NCI-H1105 (cell line): ENCODE results near the gene OSGIN1.

Experiments
- DNase-seq: peaks from one replicate; lab custom pipeline; 2025; lab: John Stamatoyannopoulos, UW

OSGIN1 gene

GRCh38 chr16:83958137-83958845 lies 5.3 kb downstream of the OSGIN1 start:
- no peak for DNase-seq

DNA sequence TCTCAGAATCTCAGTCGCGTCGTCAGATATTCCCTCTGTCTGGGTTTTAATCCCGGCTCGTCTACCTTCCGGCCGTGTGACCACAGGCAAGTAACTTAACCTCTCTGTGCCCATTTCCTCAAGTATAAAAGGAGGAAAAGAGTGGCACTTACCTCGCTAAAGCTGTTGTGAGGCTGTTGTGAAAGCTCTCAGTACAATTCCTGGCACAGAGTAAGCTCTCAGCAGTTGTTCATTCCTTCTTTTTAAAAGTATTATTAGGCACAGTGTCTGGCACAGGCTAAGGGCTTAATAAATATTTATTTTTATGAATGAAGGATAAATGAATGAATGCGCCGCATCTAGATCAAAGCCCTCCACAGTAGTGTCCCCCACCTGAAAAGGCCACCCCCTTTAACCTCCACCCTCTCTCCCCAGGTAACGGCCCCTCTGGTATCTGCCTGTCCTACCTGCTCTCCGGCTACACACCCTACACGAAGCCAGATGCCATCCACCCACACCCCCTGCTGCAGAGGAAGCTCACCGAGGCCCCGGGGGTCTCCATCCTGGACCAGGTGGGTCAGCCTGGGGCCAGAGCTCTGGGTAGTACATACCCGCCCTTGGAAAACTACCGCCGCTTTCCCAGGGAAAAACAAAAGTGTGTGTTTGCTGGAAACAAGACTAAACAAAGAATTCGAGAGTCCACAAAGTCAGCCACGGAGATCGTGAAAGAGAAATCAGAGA lies 6.0 kb downstream of the OSGIN1 start:
- no peak for DNase-seq

GRCh38 chr16:83959656-83960434 lies 6.8 kb downstream of the OSGIN1 start:
- DNase-seq = no peak

DNA sequence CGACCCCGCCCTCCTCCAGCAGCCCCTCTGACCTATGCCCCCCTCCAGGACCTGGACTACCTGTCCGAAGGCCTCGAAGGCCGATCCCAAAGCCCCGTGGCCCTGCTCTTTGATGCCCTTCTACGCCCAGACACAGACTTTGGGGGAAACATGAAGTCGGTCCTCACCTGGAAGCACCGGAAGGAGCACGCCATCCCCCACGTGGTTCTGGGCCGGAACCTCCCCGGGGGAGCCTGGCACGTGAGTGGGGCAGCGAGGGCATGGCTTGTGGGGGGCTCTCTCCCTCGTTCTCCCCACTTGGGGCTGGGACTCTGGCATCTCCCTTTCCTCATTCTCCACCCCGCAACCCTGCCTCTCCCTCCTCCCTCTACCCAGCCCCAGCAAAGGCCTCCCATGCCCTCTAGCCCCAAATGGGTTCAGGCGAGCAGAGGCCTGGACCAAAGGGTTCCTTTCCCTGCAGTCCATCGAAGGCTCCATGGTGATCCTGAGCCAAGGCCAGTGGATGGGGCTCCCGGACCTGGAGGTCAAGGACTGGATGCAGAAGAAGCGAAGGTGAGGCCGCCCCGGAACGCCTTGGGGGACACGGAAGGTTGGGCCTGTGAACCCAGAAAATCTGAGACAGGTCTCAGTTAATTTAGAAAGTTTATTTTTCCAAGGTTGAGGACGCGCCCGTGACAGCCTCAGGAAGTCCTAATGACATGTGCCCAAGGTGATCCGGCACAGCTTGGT lies 7.6 kb downstream of the OSGIN1 start:
- DNase-seq = no peak

- no peak for DNase-seq
Observed at GRCh38 chr16:83961591-83961990, 8.6 kb downstream of the OSGIN1 start.

DNA sequence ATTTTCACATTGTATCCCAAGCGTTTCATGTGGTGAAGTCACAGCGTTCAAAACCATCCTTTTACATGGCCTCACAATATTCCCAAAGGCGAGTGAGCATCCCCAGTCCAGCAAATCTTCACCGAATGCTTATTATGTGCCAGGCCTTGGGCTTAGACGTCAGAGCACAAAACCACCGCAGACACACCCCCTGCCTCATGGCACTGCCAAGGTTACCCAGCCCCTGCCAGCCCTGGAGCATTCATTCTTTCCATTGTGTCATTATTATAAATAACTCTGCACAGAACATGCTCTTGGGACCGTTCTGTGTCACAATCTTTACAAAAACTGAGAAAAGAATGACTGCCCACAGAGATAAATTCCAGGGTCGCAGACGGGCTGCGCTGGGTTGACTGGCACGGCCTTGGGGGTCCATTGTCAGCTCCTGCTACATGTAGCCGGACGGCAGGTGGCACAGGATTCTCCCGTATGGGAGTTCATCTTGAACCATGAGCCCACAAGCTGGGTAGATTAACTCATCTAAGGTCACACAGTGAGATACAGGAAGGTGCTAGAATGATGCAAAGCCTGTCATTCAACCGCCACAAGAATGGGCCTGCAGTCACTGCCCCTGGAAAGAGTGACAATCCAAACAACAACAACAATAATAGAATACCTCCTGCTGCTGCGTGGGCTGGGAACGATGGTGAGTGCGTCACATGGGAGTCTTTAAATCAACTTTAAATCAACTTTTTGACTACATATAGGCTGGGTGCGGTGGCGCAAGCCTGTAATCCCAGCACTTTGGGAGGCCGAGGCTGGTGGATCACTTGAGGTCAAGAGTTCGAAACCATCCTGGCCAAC lies 10.5 kb downstream of the OSGIN1 start:
- DNase-seq = no peak

DNA sequence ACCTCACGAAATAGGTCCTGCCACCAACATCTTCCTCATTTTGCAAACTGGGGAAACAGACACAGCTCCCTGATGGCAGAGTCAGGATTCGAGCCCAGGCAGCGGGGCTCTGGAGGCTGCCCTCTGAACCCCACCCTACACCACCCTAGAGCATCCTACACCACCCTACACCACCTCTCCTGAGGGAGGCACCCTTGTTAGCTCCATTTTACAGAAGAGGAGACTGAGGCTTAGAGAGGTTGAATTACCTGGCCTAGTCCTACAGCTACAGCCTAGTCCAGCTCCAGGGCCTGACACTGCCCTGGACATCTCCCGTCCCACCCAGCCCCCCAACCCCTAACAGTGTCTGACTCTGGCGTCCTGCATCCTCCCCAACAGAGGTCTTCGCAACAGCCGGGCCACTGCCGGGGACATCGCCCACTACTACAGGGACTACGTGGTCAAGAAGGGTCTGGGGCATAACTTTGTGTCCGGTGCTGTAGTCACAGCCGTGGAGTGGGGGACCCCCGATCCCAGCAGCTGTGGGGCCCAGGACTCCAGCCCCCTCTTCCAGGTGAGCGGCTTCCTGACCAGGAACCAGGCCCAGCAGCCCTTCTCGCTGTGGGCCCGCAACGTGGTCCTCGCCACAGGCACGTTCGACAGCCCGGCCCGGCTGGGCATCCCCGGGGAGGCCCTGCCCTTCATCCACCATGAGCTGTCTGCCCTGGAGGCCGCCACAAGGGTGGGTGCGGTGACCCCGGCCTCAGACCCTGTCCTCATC lies 11.8 kb downstream of the OSGIN1 start:
- no peak for DNase-seq

DNA sequence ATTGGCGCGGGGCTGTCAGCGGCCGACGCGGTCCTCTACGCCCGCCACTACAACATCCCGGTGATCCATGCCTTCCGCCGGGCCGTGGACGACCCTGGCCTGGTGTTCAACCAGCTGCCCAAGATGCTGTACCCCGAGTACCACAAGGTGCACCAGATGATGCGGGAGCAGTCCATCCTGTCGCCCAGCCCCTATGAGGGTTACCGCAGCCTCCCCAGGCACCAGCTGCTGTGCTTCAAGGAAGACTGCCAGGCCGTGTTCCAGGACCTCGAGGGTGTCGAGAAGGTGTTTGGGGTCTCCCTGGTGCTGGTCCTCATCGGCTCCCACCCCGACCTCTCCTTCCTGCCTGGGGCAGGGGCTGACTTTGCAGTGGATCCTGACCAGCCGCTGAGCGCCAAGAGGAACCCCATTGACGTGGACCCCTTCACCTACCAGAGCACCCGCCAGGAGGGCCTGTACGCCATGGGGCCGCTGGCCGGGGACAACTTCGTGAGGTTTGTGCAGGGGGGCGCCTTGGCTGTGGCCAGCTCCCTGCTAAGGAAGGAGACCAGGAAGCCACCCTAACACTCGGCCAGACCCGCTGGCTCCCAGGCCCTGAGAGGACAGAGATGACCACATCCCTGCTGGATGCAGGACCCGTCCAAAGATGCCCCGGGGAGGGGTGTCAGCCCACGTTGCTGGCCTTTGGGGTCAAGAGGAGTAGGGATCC lies 12.6 kb downstream of the OSGIN1 start:
- DNase-seq = no peak

- DNase-seq = no peak
Observed at GRCh38 chr16:83966153-83966696, 13.2 kb downstream of the OSGIN1 start.

DNA sequence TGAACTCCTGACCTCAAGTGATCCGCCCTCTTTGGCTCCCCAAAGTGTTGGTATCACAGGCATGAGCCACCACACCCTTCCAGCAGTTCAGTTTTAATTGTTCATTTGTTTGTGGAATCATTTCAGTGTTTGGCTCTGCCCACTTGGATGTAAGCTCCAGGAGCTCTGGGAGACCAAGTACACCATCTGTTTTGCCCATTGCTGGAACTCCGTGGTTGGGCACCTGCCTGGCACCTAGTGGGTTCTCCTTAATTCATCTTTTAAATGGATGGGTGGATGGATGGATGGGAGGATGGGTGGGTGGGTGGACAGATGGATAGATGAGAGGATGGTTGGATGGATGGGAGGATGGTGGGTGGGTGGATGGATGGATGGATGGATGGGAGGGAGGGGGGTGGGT lies 14.1 kb downstream of the OSGIN1 start:
- no peak for DNase-seq

- peak; percentile 1 for DNase-seq
Observed at GRCh38 chr16:83967838-83968305, 14.8 kb downstream of the OSGIN1 start, which contains the start of gene NECAB2. TSS of gene NECAB2 (plus strand) at chr16:83968244. CDS start at chr16:83968649, 405 bp downstream.

GRCh38 chr16:83968306-83968851 lies 15.3 kb downstream of the OSGIN1 start:
- DNase-seq = no peak

- DNase-seq = no peak
Observed at GRCh38 chr16:83968891-83969649, 16.0 kb downstream of the OSGIN1 start.

GRCh38 chr16:83969771-83970429 lies 16.9 kb downstream of the OSGIN1 start:
- DNase-seq = no peak

DNA sequence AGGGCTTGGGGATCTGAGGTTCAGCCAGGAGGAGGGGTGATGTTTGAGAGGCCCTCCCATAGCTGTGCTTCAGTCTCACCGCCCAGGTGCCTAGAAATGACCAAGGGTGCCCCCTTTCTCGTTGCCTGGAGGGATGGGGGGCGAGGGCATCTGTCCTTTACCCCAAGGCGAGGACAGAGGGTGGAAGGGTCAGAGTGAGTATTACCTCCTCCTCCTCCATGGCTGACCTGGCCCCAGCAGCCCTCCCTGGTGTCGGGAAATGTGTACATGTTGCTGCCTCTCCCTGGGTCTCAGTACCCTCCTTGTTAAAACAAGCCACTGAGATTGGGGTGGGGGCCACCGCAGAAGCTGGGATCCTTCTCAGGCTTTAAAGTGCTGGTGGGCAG lies 17.4 kb downstream of the OSGIN1 start:
- DNase-seq = no peak

- DNase-seq = no peak
Observed at GRCh38 chr16:83971165-83972130, 18.4 kb downstream of the OSGIN1 start.
